AG09309 (cell line): ENCODE measurements around the gene ARNT2.

Source experiments
- DNase-seq: peaks from one replicate; pipeline ENCODE4 v3.0.0-alpha.2; 2010; ENCODE audit warnings: low read depth
- H3K4me3 ChIP-seq: 2 replicates; pipeline ENCODE4 v1.5.1; 2011; ENCODE audit warnings: mild to moderate bottlenecking, low read depth, low read length, moderate library complexity; ENCODE audit not compliant: control insufficient read depth
- TF ChIP-seq, protein P1 (sequence below): IDR thresholded peaks from 2 replicates; pipeline ENCODE4 v1.5.1; 2011; ENCODE audit warnings: mild to moderate bottlenecking, low read depth, low read length, inconsistent platforms; ENCODE audit not compliant: insufficient read depth, control insufficient read depth; ENCODE audit errors: missing control alignments

Gene ARNT2

DNA sequence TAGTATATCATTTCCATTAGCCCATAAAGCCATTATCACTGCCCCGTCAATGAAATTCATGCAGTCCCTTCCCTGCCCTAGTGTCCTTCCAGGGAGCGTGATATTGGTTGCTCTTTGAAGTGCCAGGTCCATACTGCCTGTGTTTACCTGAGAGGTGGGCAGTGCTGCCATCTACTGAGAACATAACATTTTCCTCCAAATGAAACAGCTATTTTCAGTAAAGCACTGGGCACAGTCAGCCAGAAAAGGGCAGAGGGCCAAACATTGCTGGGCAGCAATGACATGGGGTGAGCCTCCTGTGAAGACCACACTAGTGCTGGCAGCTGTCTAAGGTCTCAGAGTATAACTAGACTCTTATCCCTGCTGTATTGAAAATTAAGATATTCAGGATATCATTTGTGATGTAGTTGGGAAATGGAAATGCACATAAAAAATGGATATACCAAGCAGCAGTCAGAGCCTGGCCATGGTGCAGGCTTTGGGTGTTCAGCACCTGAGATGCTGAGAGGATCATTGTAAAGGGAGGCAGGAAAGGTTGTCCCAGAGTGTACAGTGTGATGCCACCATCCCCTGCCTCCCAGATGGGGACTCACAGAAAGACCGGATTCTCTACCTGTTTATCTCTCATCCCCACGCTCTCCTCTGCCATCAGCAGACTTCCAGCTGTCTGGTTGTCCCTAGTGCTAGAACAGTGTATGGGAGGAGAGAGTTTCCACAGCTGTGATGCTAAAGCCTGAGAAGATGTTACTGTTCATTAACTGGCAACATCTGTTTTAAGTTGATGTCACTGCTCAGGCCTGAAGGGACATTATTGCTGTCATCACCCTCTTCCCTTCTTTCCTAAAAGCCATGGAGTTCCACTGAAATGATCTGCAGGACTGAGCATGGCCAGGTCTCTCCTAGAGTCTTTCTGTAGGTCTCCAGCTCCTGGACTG, 108.8 kb downstream of the ARNT2 start:
- TF ChIP-seq, protein P1, sequence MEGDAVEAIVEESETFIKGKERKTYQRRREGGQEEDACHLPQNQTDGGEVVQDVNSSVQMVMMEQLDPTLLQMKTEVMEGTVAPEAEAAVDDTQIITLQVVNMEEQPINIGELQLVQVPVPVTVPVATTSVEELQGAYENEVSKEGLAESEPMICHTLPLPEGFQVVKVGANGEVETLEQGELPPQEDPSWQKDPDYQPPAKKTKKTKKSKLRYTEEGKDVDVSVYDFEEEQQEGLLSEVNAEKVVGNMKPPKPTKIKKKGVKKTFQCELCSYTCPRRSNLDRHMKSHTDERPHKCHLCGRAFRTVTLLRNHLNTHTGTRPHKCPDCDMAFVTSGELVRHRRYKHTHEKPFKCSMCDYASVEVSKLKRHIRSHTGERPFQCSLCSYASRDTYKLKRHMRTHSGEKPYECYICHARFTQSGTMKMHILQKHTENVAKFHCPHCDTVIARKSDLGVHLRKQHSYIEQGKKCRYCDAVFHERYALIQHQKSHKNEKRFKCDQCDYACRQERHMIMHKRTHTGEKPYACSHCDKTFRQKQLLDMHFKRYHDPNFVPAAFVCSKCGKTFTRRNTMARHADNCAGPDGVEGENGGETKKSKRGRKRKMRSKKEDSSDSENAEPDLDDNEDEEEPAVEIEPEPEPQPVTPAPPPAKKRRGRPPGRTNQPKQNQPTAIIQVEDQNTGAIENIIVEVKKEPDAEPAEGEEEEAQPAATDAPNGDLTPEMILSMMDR, result peak; percentile 24
- DNase-seq, result no peak
- no peak overlapping the region for H3K4me3 ChIP-seq

DNA sequence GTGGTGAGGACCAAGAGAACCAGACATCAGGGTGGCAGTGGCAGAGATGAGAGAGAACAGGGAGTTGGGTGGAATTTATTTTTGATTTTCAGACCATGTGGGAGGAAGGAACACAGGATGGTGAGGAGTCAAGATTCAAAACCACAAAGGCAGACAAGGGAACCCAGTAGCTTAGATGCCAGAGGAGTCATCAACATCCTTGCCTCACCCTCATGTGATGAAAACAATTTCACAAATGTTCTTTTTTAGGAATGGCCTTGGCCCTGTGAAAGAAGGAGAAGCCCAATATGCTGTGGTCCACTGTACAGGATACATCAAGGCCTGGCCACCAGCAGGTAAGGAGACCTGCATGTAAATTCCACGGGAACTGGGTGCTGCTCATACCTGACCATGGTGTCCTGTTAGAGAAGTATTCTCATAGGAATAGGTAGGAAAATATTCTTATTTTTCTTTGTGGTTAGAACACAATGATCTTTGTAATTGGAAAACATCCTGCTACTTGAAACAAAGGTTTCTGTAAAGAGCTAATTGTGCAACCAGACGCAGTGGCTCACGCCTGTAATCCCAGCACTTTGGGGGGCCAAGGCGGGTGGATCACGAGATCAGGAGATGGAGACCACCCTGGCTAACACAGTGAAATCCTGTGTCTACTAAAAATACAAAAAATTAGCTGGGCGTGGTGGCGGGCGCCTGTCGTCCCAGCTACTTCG, 110.0 kb downstream of the ARNT2 start:
- H3K4me3 ChIP-seq, result no peak overlapping the region
- TF ChIP-seq, protein P1, result no peak
- DNase-seq, result peak; percentile 66

DNA sequence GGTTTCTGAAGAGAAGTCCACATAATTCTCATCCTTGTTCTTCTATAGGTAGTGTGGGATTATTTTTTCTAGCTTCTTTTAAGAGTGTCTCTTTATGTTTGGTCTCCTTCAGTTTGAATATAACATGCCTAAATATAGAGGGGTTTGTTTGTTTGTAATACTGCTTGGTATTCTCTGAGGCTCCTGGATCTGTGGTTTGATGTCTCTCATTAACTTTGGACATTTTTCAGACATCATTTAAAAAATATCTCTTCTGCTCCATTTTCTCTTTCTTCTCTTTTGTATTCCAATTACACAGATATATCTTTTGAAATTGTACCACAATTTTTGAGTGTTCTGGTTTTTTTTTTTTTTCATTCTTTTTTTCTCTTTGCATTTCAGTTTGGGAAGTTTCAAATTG, 113.1 kb downstream of the ARNT2 start:
- TF ChIP-seq, protein P1, result no peak
- DNase-seq, result no peak
- no peak overlapping the region for H3K4me3 ChIP-seq

DNA sequence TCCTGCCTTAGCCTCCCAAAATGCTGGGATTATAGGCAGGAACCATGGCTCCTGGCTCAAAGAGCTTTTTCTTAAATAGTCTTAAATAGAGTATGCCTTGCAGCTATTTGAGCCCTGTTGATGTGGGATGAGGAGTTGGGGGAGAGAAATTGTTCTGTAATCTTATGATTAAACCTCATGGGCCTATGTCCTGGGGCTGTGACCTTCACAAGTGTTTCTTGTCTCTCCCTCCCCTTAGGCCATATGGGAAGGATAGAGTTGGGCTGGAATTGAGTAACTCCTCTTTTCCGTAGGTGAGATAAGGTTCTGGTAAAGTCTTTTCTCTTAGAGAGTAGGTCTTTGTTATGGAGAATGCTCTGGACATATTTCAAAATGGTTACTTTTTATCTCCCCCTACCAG, 114.3 kb downstream of the ARNT2 start:
- H3K4me3 ChIP-seq, result no peak overlapping the region
- TF ChIP-seq, protein P1, result no peak
- no peak for DNase-seq

DNA sequence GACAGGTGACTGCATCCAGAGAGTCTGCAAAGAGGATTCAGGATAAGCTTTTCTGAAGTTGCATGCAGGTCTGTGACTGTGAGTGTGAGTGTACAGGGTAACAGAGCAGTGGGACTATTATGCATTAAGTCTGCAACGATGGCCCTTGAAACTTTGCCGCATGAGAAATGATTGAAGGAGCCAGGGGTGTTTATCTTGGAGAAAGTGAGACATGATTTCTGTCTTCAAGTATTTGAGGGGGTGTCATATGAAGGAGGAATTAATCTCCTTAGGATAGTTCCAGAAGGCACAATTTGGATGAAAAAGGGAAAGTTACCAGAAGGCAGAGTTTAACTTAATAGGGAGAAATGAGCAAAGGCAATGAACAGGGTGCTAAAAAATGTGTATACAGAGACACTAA, 119.6 kb downstream of the ARNT2 start:
- TF ChIP-seq, protein P1, result no peak
- no peak for DNase-seq

DNA sequence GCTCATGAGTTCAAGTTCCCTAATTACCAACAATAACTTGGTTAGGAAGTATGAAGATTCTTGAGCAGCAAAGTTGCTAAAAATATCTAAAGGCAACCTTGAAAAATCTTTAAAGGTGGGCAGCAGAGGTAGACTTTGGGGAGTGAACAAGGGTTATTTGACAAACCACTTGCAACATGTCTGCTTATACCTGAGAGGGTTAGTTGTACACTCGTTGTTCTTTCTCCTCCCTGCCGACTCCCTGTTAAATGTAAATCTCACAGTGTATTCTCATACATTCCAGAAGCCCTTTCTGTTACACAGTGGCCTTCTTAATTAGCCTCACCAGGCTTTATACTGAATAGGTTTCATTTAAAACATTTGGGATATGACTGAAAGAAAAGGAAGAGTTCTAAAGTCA, 121.7 kb downstream of the ARNT2 start:
- H3K4me3 ChIP-seq, result no peak overlapping the region
- TF ChIP-seq, protein P1, result no peak
- DNase-seq, result no peak

More for the DNA sequence above, 119.6 kb downstream of the ARNT2 start:
- no peak overlapping the region for H3K4me3 ChIP-seq
